Right lobe of liver (tissue), 4 donors: ENCODE measurements around the gene RIMBP2.

ENCODE experiments used
- POLR2A ChIP-seq: fragments of 450-650 bp; IDR thresholded peaks from one replicate; pipeline ENCODE4 v1.6.1; 2017; ENCODE audit warnings: antibody characterized with exemption, mild to moderate bottlenecking
- TF ChIP-seq, protein P1 (sequence below), 4 donors: fragments of 200-600 bp in 3 of 4; fragments of 450-650 bp in 1 of 4; IDR thresholded peaks; one replicate each; pipeline versions ENCODE4 v1.5.1 to v1.8.0; 2016 to 2022; ENCODE audit warnings: antibody characterized with exemption in 4 of 4, mild to moderate bottlenecking in 2 of 4
- donor health status: DM: no; HTN: no; CAD: no.
- donor health status: DM: no; HTN: no; CAD: no.
- donor health status: DM: no; HTN: yes; CAD: no.

DNA sequence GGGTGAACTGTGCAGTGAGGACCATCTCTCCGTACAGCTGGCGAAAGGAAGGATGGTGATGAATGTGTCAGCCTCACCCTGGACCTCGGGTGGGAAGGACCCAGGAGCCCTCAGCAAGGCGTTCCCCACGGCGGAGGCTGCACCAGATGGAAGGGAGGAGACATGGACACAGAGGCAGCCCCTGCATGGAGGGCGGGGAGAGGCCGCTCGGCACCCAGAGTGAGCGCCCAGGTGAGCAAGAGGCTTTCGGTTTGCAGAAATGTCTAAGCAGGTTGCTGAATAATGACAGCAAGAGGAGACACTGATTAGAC is 268.5 kb downstream of the RIMBP2 start:
- TF ChIP-seq, protein P1, sequence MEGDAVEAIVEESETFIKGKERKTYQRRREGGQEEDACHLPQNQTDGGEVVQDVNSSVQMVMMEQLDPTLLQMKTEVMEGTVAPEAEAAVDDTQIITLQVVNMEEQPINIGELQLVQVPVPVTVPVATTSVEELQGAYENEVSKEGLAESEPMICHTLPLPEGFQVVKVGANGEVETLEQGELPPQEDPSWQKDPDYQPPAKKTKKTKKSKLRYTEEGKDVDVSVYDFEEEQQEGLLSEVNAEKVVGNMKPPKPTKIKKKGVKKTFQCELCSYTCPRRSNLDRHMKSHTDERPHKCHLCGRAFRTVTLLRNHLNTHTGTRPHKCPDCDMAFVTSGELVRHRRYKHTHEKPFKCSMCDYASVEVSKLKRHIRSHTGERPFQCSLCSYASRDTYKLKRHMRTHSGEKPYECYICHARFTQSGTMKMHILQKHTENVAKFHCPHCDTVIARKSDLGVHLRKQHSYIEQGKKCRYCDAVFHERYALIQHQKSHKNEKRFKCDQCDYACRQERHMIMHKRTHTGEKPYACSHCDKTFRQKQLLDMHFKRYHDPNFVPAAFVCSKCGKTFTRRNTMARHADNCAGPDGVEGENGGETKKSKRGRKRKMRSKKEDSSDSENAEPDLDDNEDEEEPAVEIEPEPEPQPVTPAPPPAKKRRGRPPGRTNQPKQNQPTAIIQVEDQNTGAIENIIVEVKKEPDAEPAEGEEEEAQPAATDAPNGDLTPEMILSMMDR (IDR thresholded peaks at IDR 0.05), result no peak
- no peak for TF ChIP-seq POLR2A
